ENCODE results near the gene PTCH1.

PTCH1 gene

GRCh38 chr9:95511952-95512708 lies 4.6 kb downstream of the PTCH1 start:
- ATAC-seq (no peak), DNase-seq (no peak)

GRCh38 chr9:95511616-95511931 lies 5.2 kb downstream of the PTCH1 start:
- no peak for ATAC-seq
- DNase-seq: no peak

GRCh38 chr9:95510709-95511615 lies 5.8 kb downstream of the PTCH1 start:
- DNase-seq: peak; percentile 88
- ATAC-seq: peak; percentile 74

GRCh38 chr9:95509851-95510708 lies 6.7 kb downstream of the PTCH1 start:
- no peak for ATAC-seq
- DNase-seq: no peak

- ATAC-seq (peak; percentile 30), DNase-seq (peak; percentile 72)
Measured at GRCh38 chr9:95508968-95509850, 7.6 kb downstream of the PTCH1 start.

GRCh38 chr9:95508242-95508967 lies 8.4 kb downstream of the PTCH1 start:
- DNase-seq (no peak), ATAC-seq (no peak)

GRCh38 chr9:95507464-95508241 lies 9.1 kb downstream of the PTCH1 start:
- no peak for ATAC-seq
- no peak for DNase-seq

GRCh38 chr9:95506678-95507463 lies 9.9 kb downstream of the PTCH1 start:
- ATAC-seq: no peak
- no peak for DNase-seq

GRCh38 chr9:95506428-95506677 lies 10.4 kb downstream of the PTCH1 start:
- DNase-seq (peak; percentile 37), ATAC-seq (no peak)

GRCh38 chr9:95505717-95506427 lies 10.9 kb downstream of the PTCH1 start:
- no peak for ATAC-seq
- peak; percentile 54 for DNase-seq

- DNase-seq: no peak
Measured at GRCh38 chr9:95505072-95505716, 11.6 kb downstream of the PTCH1 start.

GRCh38 chr9:95504053-95504963 lies 12.5 kb downstream of the PTCH1 start:
- ATAC-seq (no peak), DNase-seq (no peak)

More at GRCh38 chr9:95505072-95505716, 11.6 kb downstream of the PTCH1 start:
- ATAC-seq: no peak

- ATAC-seq: no peak
- DNase-seq: no peak
Measured at GRCh38 chr9:95503369-95503768, 13.4 kb downstream of the PTCH1 start.

- DNase-seq (no peak), ATAC-seq (no peak)
Measured at GRCh38 chr9:95502248-95502647, 14.5 kb downstream of the PTCH1 start.

GRCh38 chr9:95499847-95500246 lies 16.9 kb downstream of the PTCH1 start:
- DNase-seq (no peak), ATAC-seq (no peak)

GRCh38 chr9:95499046-95499676 lies 17.6 kb downstream of the PTCH1 start:
- no peak for DNase-seq
- ATAC-seq: no peak

GRCh38 chr9:95498641-95499040 lies 18.1 kb downstream of the PTCH1 start:
- no peak for ATAC-seq
- no peak for DNase-seq

All from stimulated activated naive CD8-positive, alpha-beta T cell treated with anti-CD3 and anti-CD28 coated beads, Interleukin-15, Interleukin-2, amounts not matched to agents 100 U/mL and 50 U/mL, for 24 hours (primary cell).